HepG2 (cell line): Measurements from ENCODE around the gene SLC9A8. TPM values are rescaled to one million over a fixed set of nuclear protein-coding genes. Genes with fewer than 3 reads are reported as not detected.

Source experiments
- BRCA1 ChIP-seq: sonication (generic); formaldehyde crosslinking; IDR thresholded peaks from 2 replicates; pipeline ENCODE4 v1.4.0; 2020; ENCODE audit warnings: missing genetic modification reagents
- CTCF ChIP-seq: sonication (generic); formaldehyde crosslinking; IDR thresholded peaks from 2 replicates; pipeline ENCODE4 v1.5.0; 2020; ENCODE audit warnings: mild to moderate bottlenecking, missing genetic modification reagents, moderate library complexity
- HIC2 ChIP-seq: sonication (generic); formaldehyde crosslinking; IDR thresholded peaks from 2 replicates; pipeline ENCODE4 v1.9.0; 2022; ENCODE audit warnings: low read depth, missing genetic modification reagents
- HOXA3 ChIP-seq: sonication (generic); formaldehyde crosslinking; IDR thresholded peaks from 2 replicates; pipeline ENCODE4 v1.5.0; 2020; ENCODE audit warnings: missing genetic modification reagents
- KDM6A ChIP-seq: IDR thresholded peaks from 2 replicates; pipeline ENCODE4 v1.6.1; 2016; ENCODE audit warnings: low read depth
- KMT2A ChIP-seq: sonication (generic); formaldehyde crosslinking; IDR thresholded peaks from 2 replicates; pipeline ENCODE4 v1.4.0; 2020; ENCODE audit warnings: missing genetic modification reagents
- MIER2 ChIP-seq: IDR thresholded peaks from 2 replicates; pipeline ENCODE4 v1.6.1; 2016; ENCODE audit warnings: missing biosample characterization, missing genetic modification reagents
- MXD4 ChIP-seq: IDR thresholded peaks from 2 replicates; pipeline ENCODE4 v1.6.1; 2016; ENCODE audit warnings: mild to moderate bottlenecking, missing biosample characterization, missing genetic modification reagents
- MXI1 ChIP-seq: IDR thresholded peaks from 3 replicates; pipeline ENCODE4 v1.6.1; 2012; ENCODE audit warnings: low read depth, low read length, inconsistent platforms, borderline replicate concordance
- SUZ12 ChIP-seq: fragments of 150-350 bp; IDR thresholded peaks from 2 replicates; pipeline ENCODE4 v1.6.1; 2014; ENCODE audit warnings: low read depth, low read length
- TCF12 ChIP-seq, 2 experiments: fragments of 450-650 bp in 1 of 2; sonication (generic) in 1 of 2; formaldehyde crosslinking in 1 of 2; IDR thresholded peaks; 2 replicates each; pipeline versions ENCODE4 v1.6.1 to v1.8.0; 2017 to 2022; ENCODE audit warnings: antibody characterized with exemption in 1 of 2, mild to moderate bottlenecking in 1 of 2, missing genetic modification reagents in 1 of 2, moderate library complexity in 1 of 2
- ZFP1 ChIP-seq: IDR thresholded peaks from 2 replicates; pipeline ENCODE4 v1.6.1; 2016
- ZNF33B ChIP-seq: sonication (generic); formaldehyde crosslinking; IDR thresholded peaks from 2 replicates; pipeline ENCODE4 v1.5.1; 2020; ENCODE audit warnings: mild to moderate bottlenecking, missing genetic modification reagents
- ZNF367 ChIP-seq: sonication (generic); formaldehyde crosslinking; IDR thresholded peaks from 2 replicates; pipeline ENCODE4 v1.4.0; 2020; ENCODE audit warnings: missing genetic modification reagents, borderline replicate concordance
- ZNF460 ChIP-seq: sonication (generic); formaldehyde crosslinking; IDR thresholded peaks from 2 replicates; pipeline ENCODE4 v1.5.1; 2020; ENCODE audit warnings: missing genetic modification reagents, mild to moderate bottlenecking, borderline replicate concordance
- ZNF660 ChIP-seq: sonication (generic); formaldehyde crosslinking; IDR thresholded peaks from 2 replicates; pipeline ENCODE4 v1.5.1; 2020; ENCODE audit warnings: mild to moderate bottlenecking, low read depth, missing genetic modification reagents, borderline replicate concordance
- ZNF720 ChIP-seq: sonication (generic); formaldehyde crosslinking; IDR thresholded peaks from 2 replicates; pipeline ENCODE4 v1.4.0; 2020; ENCODE audit warnings: missing genetic modification reagents
- ZNF761 ChIP-seq: sonication (generic); formaldehyde crosslinking; conservative IDR thresholded peaks from 2 replicates; pipeline ENCODE4 v1.4.0; 2020; ENCODE audit warnings: mild to moderate bottlenecking, missing genetic modification reagents
- polyA plus RNA-seq, 8 experiments: library from polyadenylated mRNA; depleted of rRNA in 3 of 8; stranded (reverse) in 7 of 8; unstranded in 1 of 8; fragments of >200 nt; fragmentation: Illumina TruSeq in 4 of 8; extraction: Trizol in 4 of 8; gene quantifications; 2 replicates each; pipeline versions ENCODE4 v1.2.1 to v1.2.3, GENCODE V29; 2011 to 2016; ENCODE audit warnings: low read depth in 4 of 8, missing spikeins in 1 of 8, mixed read lengths in 1 of 8; ENCODE audit not compliant: insufficient read depth in 1 of 8
- total RNA-seq, 5 experiments: library from RNA; depleted of rRNA; stranded (reverse); fragments of >200 nt; fragmentation: Illumina TruSeq; extraction: Trizol; gene quantifications; 2 replicates each; pipeline ENCODE4 v1.2.3, GENCODE V29; 2016; ENCODE audit warnings: low read depth in 1 of 5
- TF ChIP-seq, protein P1 (sequence below): fragments of 450-650 bp; IDR thresholded peaks from 2 replicates; pipeline ENCODE4 v1.6.1; 2017
- TF ChIP-seq, protein P2 (sequence below): sonication (generic); formaldehyde crosslinking; IDR thresholded peaks from 2 replicates; pipeline ENCODE4 v1.4.0; 2020; ENCODE audit warnings: low read depth, missing genetic modification reagents
- TF ChIP-seq, protein P3 (sequence below): IDR thresholded peaks from 2 replicates; pipeline ENCODE4 v1.6.1; 2016; ENCODE audit warnings: mild to moderate bottlenecking

Gene SLC9A8
- total and polyA plus RNA-seq, 2 of the 13 experiments (the other 11 are each of a cell fraction or from before 2014, with no cell fraction given), result 4.1 to 7.4 TPM

DNA sequence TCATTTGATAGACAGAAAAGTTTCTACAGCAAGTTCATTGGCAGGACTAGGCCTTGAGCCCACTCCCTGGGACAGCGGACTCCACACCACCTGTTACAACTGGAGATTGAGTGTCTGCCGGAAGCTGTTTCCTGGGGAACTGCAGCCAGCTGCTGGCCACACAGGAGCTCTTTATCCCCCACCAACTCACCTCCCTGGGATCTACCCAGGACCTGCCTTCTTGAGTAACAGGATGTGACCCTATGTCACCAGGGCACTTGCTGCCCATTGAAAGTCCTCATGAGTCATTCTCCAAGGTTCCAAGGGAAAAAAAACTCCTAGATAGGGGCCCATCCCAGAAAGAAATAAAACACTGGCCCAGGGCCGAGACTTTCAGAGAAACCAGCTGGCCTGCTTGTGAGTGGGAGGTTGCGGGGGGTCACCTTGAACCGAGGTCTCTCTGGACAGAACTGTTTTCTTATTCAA lies 37.4 kb upstream of the SLC9A8 start (continued):
- peak; percentile 50; the same call in 1 of the 2 replicates for TF ChIP-seq KDM6A (CRISPR knock-in tag)
- peak; percentile 69; the same call in 1 of the 2 replicates for TF ChIP-seq HIC2 (CRISPR knock-in tag)
- no peak for TF ChIP-seq BRCA1
- TF ChIP-seq MIER2 (CRISPR knock-in tag), result no peak
- no peak for TF ChIP-seq SUZ12
- TF ChIP-seq, protein P1, sequence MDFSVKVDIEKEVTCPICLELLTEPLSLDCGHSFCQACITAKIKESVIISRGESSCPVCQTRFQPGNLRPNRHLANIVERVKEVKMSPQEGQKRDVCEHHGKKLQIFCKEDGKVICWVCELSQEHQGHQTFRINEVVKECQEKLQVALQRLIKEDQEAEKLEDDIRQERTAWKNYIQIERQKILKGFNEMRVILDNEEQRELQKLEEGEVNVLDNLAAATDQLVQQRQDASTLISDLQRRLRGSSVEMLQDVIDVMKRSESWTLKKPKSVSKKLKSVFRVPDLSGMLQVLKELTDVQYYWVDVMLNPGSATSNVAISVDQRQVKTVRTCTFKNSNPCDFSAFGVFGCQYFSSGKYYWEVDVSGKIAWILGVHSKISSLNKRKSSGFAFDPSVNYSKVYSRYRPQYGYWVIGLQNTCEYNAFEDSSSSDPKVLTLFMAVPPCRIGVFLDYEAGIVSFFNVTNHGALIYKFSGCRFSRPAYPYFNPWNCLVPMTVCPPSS, result no peak
- no peak for TF ChIP-seq ZNF720
- TF ChIP-seq, protein P2, sequence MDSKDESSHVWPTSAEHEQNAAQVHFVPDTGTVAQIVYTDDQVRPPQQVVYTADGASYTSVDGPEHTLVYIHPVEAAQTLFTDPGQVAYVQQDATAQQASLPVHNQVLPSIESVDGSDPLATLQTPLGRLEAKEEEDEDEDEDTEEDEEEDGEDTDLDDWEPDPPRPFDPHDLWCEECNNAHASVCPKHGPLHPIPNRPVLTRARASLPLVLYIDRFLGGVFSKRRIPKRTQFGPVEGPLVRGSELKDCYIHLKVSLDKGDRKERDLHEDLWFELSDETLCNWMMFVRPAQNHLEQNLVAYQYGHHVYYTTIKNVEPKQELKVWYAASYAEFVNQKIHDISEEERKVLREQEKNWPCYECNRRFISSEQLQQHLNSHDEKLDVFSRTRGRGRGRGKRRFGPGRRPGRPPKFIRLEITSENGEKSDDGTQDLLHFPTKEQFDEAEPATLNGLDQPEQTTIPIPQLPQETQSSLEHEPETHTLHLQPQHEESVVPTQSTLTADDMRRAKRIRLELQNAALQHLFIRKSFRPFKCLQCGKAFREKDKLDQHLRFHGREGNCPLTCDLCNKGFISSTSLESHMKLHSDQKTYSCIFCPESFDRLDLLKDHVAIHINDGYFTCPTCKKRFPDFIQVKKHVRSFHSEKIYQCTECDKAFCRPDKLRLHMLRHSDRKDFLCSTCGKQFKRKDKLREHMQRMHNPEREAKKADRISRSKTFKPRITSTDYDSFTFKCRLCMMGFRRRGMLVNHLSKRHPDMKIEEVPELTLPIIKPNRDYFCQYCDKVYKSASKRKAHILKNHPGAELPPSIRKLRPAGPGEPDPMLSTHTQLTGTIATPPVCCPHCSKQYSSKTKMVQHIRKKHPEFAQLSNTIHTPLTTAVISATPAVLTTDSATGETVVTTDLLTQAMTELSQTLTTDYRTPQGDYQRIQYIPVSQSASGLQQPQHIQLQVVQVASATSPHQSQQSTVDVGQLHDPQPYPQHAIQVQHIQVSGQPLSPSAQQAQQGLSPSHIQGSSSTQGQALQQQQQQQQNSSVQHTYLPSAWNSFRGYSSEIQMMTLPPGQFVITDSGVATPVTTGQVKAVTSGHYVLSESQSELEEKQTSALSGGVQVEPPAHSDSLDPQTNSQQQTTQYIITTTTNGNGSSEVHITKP (CRISPR knock-in tag), result peak; percentile 82; the same call in 1 of the 2 replicates
- peak; percentile 81 for TF ChIP-seq HOXA3 (CRISPR knock-in tag)
- TF ChIP-seq TCF12 (IDR thresholded peaks at IDR 0.05), result no peak
- 0 out of 2 replicates have a peak, but pooled peaks have one; percentile 50 for TF ChIP-seq TCF12 (CRISPR knock-in tag; IDR thresholded peaks at IDR 0.05)
- TF ChIP-seq, protein P3, sequence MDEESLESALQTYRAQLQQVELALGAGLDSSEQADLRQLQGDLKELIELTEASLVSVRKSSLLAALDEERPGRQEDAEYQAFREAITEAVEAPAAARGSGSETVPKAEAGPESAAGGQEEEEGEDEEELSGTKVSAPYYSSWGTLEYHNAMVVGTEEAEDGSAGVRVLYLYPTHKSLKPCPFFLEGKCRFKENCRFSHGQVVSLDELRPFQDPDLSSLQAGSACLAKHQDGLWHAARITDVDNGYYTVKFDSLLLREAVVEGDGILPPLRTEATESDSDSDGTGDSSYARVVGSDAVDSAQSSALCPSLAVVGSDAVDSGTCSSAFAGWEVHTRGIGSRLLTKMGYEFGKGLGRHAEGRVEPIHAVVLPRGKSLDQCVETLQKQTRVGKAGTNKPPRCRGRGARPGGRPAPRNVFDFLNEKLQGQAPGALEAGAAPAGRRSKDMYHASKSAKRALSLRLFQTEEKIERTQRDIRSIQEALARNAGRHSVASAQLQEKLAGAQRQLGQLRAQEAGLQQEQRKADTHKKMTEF (CRISPR knock-in tag), result peak; percentile 70
- 0 out of 2 replicates have a peak, but pooled peaks have one; percentile 59 for TF ChIP-seq ZNF33B (CRISPR knock-in tag)
- TF ChIP-seq ZNF761 (CRISPR knock-in tag), result 0 out of 2 replicates have a peak, but pooled peaks have one; percentile 71
- TF ChIP-seq ZNF367 (CRISPR knock-in tag), result no peak
- TF ChIP-seq ZFP1 (CRISPR knock-in tag), result peak; percentile 70; the same call in 1 of the 2 replicates
- TF ChIP-seq MXD4 (CRISPR knock-in tag), result no peak
- TF ChIP-seq ZNF660 (CRISPR knock-in tag), result no peak
- peak; percentile 52; the same call in 1 of the 2 replicates for TF ChIP-seq KMT2A (CRISPR knock-in tag)
- peak; percentile 63 for TF ChIP-seq CTCF (CRISPR knock-in tag)
- peak; percentile 62; the same call in 1 of the 3 replicates for TF ChIP-seq MXI1
- no peak for TF ChIP-seq ZNF460 (CRISPR knock-in tag)
